GM23248 (cell line): ENCODE measurements around the gene METTL5.

ENCODE experiments used
- EZH2 ChIP-seq: fragments of 200-600 bp; sonication (generic); IDR thresholded peaks from 2 replicates; pipeline ENCODE4 v1.6.1; 2018; ENCODE audit warnings: antibody characterized with exemption, mild to moderate bottlenecking; ENCODE audit not compliant: insufficient read depth, poor library complexity, severe bottlenecking
- EZH2phosphoT487 ChIP-seq: fragments of 200-600 bp; sonication (generic); IDR thresholded peaks from 2 replicates; pipeline ENCODE4 v1.6.1; 2018; ENCODE audit warnings: antibody characterized with exemption, moderate library complexity, mild to moderate bottlenecking, low read depth; ENCODE audit not compliant: insufficient read depth

DNA sequence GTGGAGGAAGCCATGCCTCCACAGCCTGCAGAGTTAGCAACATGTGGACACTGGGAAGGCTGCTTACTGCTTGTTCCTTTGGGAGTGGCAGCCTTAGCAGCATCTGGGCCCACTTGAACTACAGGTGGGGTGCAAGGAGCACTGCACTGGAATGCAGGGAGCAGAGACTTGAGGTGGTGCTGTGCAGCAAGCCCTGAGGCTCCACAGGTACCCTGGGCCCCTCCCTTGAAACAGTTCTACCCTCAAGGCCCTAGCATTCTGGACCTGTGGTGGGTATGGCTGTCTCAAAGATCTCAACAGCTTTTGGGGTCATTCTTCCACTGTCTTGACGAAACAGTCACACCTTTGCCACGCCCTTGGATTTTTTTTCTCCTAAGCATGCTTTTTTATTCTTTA lies 16.0 kb upstream of the METTL5 start:
- TF ChIP-seq EZH2phosphoT487 (no peak), EZH2 (no peak)
